ENCODE data around the gene SPEN.

SPEN gene, protein sequence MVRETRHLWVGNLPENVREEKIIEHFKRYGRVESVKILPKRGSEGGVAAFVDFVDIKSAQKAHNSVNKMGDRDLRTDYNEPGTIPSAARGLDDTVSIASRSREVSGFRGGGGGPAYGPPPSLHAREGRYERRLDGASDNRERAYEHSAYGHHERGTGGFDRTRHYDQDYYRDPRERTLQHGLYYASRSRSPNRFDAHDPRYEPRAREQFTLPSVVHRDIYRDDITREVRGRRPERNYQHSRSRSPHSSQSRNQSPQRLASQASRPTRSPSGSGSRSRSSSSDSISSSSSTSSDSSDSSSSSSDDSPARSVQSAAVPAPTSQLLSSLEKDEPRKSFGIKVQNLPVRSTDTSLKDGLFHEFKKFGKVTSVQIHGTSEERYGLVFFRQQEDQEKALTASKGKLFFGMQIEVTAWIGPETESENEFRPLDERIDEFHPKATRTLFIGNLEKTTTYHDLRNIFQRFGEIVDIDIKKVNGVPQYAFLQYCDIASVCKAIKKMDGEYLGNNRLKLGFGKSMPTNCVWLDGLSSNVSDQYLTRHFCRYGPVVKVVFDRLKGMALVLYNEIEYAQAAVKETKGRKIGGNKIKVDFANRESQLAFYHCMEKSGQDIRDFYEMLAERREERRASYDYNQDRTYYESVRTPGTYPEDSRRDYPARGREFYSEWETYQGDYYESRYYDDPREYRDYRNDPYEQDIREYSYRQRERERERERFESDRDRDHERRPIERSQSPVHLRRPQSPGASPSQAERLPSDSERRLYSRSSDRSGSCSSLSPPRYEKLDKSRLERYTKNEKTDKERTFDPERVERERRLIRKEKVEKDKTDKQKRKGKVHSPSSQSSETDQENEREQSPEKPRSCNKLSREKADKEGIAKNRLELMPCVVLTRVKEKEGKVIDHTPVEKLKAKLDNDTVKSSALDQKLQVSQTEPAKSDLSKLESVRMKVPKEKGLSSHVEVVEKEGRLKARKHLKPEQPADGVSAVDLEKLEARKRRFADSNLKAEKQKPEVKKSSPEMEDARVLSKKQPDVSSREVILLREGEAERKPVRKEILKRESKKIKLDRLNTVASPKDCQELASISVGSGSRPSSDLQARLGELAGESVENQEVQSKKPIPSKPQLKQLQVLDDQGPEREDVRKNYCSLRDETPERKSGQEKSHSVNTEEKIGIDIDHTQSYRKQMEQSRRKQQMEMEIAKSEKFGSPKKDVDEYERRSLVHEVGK (N-terminal part only)

DNA sequence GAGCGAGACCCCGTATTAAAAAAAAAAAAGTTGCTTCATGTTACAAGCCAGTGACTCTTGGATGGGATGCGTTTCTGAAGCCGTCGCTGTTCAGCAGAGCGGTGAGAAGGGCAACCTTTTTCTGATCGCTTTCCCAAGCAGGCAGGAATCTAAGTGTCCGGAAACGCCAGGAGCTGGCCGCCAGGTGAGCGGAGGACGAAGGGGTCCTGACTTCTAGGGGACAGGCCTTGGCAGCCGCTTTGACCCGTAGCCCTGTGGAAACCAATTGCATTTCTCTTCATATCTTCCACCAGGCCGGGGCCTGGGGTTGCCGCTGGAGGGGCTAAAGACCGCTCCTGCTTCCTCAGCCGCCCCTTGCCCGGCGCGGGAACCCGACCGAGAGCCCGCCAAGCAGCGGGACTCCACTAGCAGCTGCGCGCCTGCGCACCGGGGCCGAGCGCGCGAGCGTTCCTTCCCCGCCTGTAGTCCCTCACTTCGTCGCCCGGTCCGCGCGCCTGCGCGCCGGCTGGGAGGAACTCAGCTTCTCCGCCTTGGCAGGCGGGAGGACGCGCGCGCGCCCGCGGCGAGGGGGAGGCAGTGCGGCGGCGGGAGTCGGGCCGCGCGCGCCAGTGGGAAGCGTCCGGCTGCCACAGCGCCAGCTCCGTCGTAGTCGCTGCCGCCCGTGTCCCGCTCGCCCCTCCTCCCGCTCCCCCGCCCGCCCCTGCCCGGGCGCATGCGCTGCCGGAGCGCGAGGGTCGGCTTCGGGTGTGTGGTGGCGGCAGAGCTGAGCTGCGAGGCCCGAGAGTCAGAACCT, at the start of gene SPEN:
TSS of gene SPEN (plus strand) at position 608 of the 793 bp plus-strand sequence. CDS start 361 bp downstream, outside the sequence.
- no peak for TF ChIP-seq CTCF (conservative IDR thresholded peaks at IDR 0.05)
- no peak for TF ChIP-seq ZFX (IDR thresholded peaks at IDR 0.05)
- H3K27ac ChIP-seq = peak within 1 kb of the TSS; percentile 99

DNA sequence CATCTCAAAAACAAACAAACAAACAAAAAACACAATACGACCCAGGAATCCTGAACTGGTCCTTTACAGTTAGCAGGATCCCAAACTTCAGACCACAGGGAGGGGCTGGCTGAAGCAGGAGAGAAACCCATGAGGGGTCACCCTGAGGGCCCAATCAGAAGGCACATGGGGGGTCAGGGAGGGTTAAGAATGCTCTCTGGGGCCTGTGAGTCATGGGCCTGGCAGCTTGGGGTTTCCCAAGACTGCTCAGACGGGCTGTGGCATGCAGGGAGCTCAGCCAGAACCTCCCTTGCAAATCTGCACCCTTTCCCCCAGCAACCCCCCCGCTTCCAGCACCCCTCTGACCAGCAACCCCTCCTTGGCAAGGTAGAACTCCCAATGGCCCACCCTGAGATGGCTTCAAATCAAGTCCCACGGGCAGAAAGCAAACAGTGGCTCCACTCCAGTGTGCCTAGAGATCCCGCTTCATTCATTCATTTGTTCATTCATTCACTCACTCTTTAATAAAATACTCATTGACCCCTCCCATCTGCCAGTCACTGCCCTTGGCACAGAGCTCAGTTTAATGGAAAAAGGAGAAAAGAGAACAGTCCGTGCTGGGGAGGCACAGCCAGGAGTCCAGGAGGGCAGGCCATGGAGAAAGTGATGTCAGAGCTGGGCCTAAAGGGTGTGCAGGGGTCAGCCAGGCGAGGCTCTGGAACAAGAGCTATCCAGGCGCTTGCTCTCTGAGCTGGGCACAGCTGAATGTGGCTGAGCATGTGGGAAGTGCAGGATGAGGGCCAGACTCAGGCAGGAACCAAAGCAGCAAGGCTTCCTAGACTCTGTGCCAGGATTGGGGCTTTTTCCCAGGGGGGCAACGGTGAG, 48.3 kb upstream of the SPEN start:
- peak overlapping the region; percentile 76 for H3K27ac ChIP-seq
- TF ChIP-seq CTCF (conservative IDR thresholded peaks at IDR 0.05) (no peak), ZFX (IDR thresholded peaks at IDR 0.05) (no peak)

- H3K27ac ChIP-seq = peak overlapping the region; percentile 76
- TF ChIP-seq ZFX (IDR thresholded peaks at IDR 0.05) (no peak), CTCF (conservative IDR thresholded peaks at IDR 0.05) (no peak)
Measured at GRCh38 chr1:15799928-15800835, 47.3 kb upstream of the SPEN start.

DNA sequence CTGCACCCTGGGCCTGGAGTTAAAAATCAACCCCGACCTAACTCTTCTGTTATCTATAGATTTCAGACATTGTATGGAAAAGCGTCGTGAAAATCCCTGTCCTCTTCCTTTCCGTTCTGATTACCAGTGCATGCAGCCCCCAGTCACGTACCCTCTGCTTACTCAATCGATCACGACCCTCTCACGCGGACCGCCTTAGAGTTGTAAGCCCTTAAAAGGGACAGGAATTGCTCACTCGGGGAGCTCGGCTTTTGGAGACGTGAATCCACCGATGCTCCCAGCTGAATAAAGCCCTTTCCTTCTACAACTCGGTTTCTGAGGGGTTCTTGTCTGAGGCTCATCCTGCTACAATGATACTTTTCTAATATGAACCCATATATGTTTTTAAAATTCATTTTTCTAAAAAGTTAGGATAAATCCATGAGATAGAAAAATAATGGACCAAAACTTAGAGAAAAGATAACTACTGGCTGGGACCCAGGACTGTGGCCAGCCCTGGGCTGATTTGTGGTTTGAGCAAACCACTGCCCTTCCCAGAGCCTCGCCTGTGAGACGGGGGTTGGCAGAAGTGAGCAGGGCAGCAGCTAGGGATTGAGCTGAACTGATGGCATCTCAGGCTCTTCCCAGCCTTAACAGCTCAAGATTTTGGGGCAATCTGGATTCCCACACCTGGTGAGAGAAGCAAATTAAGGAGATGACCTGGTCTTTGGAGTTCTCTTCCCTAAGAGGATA, 45.1 kb upstream of the SPEN start:
- no peak for TF ChIP-seq ZFX (IDR thresholded peaks at IDR 0.05)
- no peak for TF ChIP-seq CTCF (conservative IDR thresholded peaks at IDR 0.05)
- no peak overlapping the region for H3K27ac ChIP-seq

DNA sequence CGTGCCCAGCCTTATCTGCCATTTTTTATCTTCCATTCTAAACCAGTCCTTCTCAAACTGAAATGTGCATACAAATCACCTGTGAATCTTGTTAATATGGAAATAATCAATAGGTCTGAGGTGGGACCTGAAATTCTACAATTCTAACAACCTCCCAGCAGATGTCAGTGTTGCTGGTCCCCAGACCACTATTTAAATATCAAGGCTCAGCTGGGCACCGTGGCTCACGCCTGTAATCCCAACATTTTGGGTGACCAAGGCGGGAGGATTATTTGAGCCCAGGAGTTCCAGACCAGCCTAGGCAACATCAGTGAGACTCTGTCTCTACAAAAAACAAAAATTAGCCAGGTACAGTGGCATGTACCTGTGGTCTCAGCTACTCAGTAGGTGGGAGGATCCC, 44.1 kb upstream of the SPEN start:
- H3K27ac ChIP-seq = no peak overlapping the region
- TF ChIP-seq ZFX (IDR thresholded peaks at IDR 0.05) = no peak
- TF ChIP-seq CTCF (conservative IDR thresholded peaks at IDR 0.05) = no peak; the same call in 1 of the 2 replicates

Measured in C4-2B (cell line).